ENCODE measurements around the gene SMG7.

Gene SMG7

GRCh38 chr1:183431840-183432547 is 40.3 kb upstream of the SMG7 start:
- TF ChIP-seq, protein P1, sequence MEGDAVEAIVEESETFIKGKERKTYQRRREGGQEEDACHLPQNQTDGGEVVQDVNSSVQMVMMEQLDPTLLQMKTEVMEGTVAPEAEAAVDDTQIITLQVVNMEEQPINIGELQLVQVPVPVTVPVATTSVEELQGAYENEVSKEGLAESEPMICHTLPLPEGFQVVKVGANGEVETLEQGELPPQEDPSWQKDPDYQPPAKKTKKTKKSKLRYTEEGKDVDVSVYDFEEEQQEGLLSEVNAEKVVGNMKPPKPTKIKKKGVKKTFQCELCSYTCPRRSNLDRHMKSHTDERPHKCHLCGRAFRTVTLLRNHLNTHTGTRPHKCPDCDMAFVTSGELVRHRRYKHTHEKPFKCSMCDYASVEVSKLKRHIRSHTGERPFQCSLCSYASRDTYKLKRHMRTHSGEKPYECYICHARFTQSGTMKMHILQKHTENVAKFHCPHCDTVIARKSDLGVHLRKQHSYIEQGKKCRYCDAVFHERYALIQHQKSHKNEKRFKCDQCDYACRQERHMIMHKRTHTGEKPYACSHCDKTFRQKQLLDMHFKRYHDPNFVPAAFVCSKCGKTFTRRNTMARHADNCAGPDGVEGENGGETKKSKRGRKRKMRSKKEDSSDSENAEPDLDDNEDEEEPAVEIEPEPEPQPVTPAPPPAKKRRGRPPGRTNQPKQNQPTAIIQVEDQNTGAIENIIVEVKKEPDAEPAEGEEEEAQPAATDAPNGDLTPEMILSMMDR (IDR thresholded peaks at IDR 0.05; ENCODE audit: low read depth, low read length, poor library complexity, severe bottlenecking) = no peak
- no peak for TF ChIP-seq EZH2phosphoT487 (IDR thresholded peaks at IDR 0.05; ENCODE audit: borderline replicate concordance, low read length)
- Histone ChIP-seq H3K4me2 (ENCODE audit: low read length) (no peak overlapping the region), H3K9me2 (replicated peaks; ENCODE audit: control insufficient read depth, low read length) (no peaks in the 10 kb centered on the region), H3K4me1 (ENCODE audit: control insufficient read depth, low read length) (no peaks in the 10 kb centered on the region), H3F3A (ENCODE audit: control insufficient read depth, insufficient read depth) (no peaks in the 10 kb centered on the region), H3K4me3 (ENCODE audit: low read length) (no peak overlapping the region), H3K27ac (ENCODE audit: low read depth, low read length) (no peak overlapping the region), H3K36me3 (ENCODE audit: control insufficient read depth, low read length) (no peaks in the 10 kb centered on the region), H4K20me1 (ENCODE audit: control insufficient read depth, insufficient read depth, low read depth, low read length) (no peaks in the 10 kb centered on the region), H3K9me3 (ENCODE audit: control insufficient read depth, insufficient read depth, low read length) (no peaks in the 10 kb centered on the region), H3K27me3 (ENCODE audit: control insufficient read depth, low read length) (no peaks in the 10 kb centered on the region; the same call in 1 of the 2 replicates), H3K79me2 (ENCODE audit: control insufficient read depth, low read length) (no peaks in the 10 kb centered on the region)

- H3F3A ChIP-seq (ENCODE audit: control insufficient read depth, insufficient read depth) = no peaks in the 10 kb centered on the region
- H4K20me1 ChIP-seq (ENCODE audit: control insufficient read depth, insufficient read depth, low read depth, low read length) = no peaks in the 10 kb centered on the region
- no peaks in the 10 kb centered on the region for H3K9me3 ChIP-seq (ENCODE audit: control insufficient read depth, insufficient read depth, low read length)
- H3K4me2 ChIP-seq (ENCODE audit: low read length) = no peak overlapping the region
- H3K4me1 ChIP-seq (ENCODE audit: control insufficient read depth, low read length) = no peaks in the 10 kb centered on the region
- H3K79me2 ChIP-seq (ENCODE audit: control insufficient read depth, low read length) = no peaks in the 10 kb centered on the region
- H3K9me2 ChIP-seq (replicated peaks; ENCODE audit: control insufficient read depth, low read length) = no peaks in the 10 kb centered on the region
- H3K27me3 ChIP-seq (ENCODE audit: control insufficient read depth, low read length) = no peaks in the 10 kb centered on the region; the same call in 1 of the 2 replicates
- TF ChIP-seq, protein P1 (IDR thresholded peaks at IDR 0.05; ENCODE audit: low read depth, low read length, poor library complexity, severe bottlenecking) = no peak
- TF ChIP-seq EZH2phosphoT487 (IDR thresholded peaks at IDR 0.05; ENCODE audit: borderline replicate concordance, low read length) = no peak
- no peak overlapping the region for H3K27ac ChIP-seq (ENCODE audit: low read depth, low read length)
- no peaks in the 10 kb centered on the region for H3K36me3 ChIP-seq (ENCODE audit: control insufficient read depth, low read length)
- H3K4me3 ChIP-seq (ENCODE audit: low read length) = no peak overlapping the region
Measured at GRCh38 chr1:183432548-183432875, 39.8 kb upstream of the SMG7 start.

DNA sequence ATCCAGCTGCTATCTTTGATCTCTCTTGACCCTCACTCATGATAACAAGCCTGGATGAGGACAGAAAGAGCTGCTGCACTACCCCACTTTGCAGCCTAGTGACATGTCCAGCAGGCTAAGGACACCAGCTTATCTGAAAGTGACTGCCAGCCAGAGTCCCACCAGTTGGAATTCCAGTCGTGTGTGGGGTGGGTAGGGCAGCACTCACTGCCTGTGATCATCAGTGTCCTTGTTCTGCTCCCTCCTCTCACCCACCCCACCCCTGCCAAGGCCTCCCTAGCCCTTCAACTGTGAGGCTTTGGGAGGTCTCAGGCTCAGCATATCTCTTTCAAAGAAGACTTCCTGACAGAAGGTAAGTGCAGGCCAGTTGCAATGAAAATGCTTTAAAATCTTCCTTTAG is 38.6 kb upstream of the SMG7 start:
- Histone ChIP-seq H3K27ac (ENCODE audit: low read depth, low read length) (no peak overlapping the region), H3K4me3 (ENCODE audit: low read length) (no peak overlapping the region), H3F3A (ENCODE audit: control insufficient read depth, insufficient read depth) (no peaks in the 10 kb centered on the region), H3K9me3 (ENCODE audit: control insufficient read depth, insufficient read depth, low read length) (no peaks in the 10 kb centered on the region), H4K20me1 (ENCODE audit: control insufficient read depth, insufficient read depth, low read depth, low read length) (no peaks in the 10 kb centered on the region), H3K79me2 (ENCODE audit: control insufficient read depth, low read length) (no peaks in the 10 kb centered on the region), H3K4me1 (ENCODE audit: control insufficient read depth, low read length) (no peaks in the 10 kb centered on the region), H3K9me2 (replicated peaks; ENCODE audit: control insufficient read depth, low read length) (no peaks in the 10 kb centered on the region), H3K36me3 (ENCODE audit: control insufficient read depth, low read length) (no peaks in the 10 kb centered on the region), H3K27me3 (ENCODE audit: control insufficient read depth, low read length) (no peaks in the 10 kb centered on the region; the same call in 1 of the 2 replicates), H3K4me2 (ENCODE audit: low read length) (no peak overlapping the region)
- TF ChIP-seq, protein P1 (IDR thresholded peaks at IDR 0.05; ENCODE audit: low read depth, low read length, poor library complexity, severe bottlenecking) = no peak
- TF ChIP-seq EZH2phosphoT487 (IDR thresholded peaks at IDR 0.05; ENCODE audit: borderline replicate concordance, low read length) = no peak
